Stimulated activated CD4-positive, alpha-beta T cell treated with anti-CD3 and anti-CD28 coated beads, Interleukin-12 subunit alpha, Interleukin-12 subunit beta, amount 100 ng/mL, for 48 hours (primary cell): ENCODE measurements around the gene NEK10.

ENCODE experiments used
- DNase-seq, 3 donors: peaks; one replicate each; pipeline ENCODE4 v3.0.0-alpha.2; 2020; ENCODE audit warnings: low read depth in 2 of 3, low spot score in 1 of 3

The NEK10 gene

GRCh38 chr3:27253831-27254230, 115.4 kb downstream of the NEK10 start:
- peak in 1 of 3 donors; percentile 2 for DNase-seq

- DNase-seq: no peak
Measured at GRCh38 chr3:27253391-27253790, 115.8 kb downstream of the NEK10 start.

GRCh38 chr3:27252646-27253045, 116.5 kb downstream of the NEK10 start:
- DNase-seq: no peak

- no peak for DNase-seq
Measured at GRCh38 chr3:27244374-27244773, 124.8 kb downstream of the NEK10 start.

GRCh38 chr3:27239951-27240350, 129.2 kb downstream of the NEK10 start:
- no peak for DNase-seq

- DNase-seq: no peak
Measured at GRCh38 chr3:27228805-27229204, 140.4 kb downstream of the NEK10 start.

- no peak for DNase-seq
Measured at GRCh38 chr3:27224197-27224596, 145.0 kb downstream of the NEK10 start.

- DNase-seq: no peak
Measured at GRCh38 chr3:27221264-27221932, 147.8 kb downstream of the NEK10 start.

- DNase-seq: no peak
Measured at GRCh38 chr3:27220166-27220565, 149.0 kb downstream of the NEK10 start.

GRCh38 chr3:27219127-27219845, 149.9 kb downstream of the NEK10 start:
- no peak for DNase-seq

GRCh38 chr3:27216955-27217552, 152.1 kb downstream of the NEK10 start:
- no peak for DNase-seq

- DNase-seq: no peak
Measured at GRCh38 chr3:27216295-27216855, 152.8 kb downstream of the NEK10 start.

GRCh38 chr3:27213450-27213849, 155.7 kb downstream of the NEK10 start:
- DNase-seq: no peak

- no peak for DNase-seq
Measured at GRCh38 chr3:27209617-27210264, 159.4 kb downstream of the NEK10 start.

GRCh38 chr3:27208961-27209616, 160.1 kb downstream of the NEK10 start:
- DNase-seq: no peak

- DNase-seq: no peak
Measured at GRCh38 chr3:27202959-27203358, 166.2 kb downstream of the NEK10 start.

GRCh38 chr3:27201492-27201891, 167.7 kb downstream of the NEK10 start:
- DNase-seq: no peak

- no peak for DNase-seq
Measured at GRCh38 chr3:27200721-27201489, 168.3 kb downstream of the NEK10 start.

GRCh38 chr3:27194861-27195483, 174.2 kb downstream of the NEK10 start:
- DNase-seq: no peak

- DNase-seq: no peak
Measured at GRCh38 chr3:27193056-27193455, 176.1 kb downstream of the NEK10 start.
